Esophagus muscularis mucosa (tissue), 3 donors: Measurements from ENCODE around the gene RYR2.

Experiments used
- POLR2A ChIP-seq: fragments of 450-650 bp; IDR thresholded peaks from one replicate; pipeline ENCODE4 v1.6.1; 2017; ENCODE audit warnings: antibody characterized with exemption, moderate library complexity, mild to moderate bottlenecking, low read depth
- TF ChIP-seq, protein P1 (sequence below), 3 experiments: fragments of 200-600 bp in 2 of 3; fragments of 450-650 bp in 1 of 3; sonication (generic) in 2 of 3; IDR thresholded peaks; one replicate each; pipeline ENCODE4 v1.5.1; 2017 to 2019; ENCODE audit warnings: antibody characterized with exemption in 3 of 3, mild to moderate bottlenecking in 2 of 3, moderate library complexity in 1 of 3

DNA sequence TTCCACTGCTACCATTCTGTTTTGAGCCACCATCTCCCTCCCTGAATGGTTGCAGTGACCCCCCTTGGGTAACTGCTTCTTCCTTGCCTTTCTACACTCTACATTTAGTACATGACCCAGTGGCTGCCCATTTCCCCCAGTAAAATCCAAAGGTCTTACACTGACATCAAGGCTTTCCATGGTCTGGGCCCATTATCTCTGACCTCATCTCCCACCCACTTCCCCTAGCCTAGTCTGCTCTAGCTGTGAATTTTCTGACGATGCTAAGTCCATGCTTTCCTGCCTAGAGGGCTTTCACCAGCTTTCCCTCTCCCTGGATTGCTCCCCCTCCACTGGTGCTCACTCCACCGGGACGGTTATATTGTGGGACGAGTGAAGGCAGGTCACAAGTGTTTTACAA is 219.2 kb downstream of the RYR2 start:
- TF ChIP-seq, protein P1, sequence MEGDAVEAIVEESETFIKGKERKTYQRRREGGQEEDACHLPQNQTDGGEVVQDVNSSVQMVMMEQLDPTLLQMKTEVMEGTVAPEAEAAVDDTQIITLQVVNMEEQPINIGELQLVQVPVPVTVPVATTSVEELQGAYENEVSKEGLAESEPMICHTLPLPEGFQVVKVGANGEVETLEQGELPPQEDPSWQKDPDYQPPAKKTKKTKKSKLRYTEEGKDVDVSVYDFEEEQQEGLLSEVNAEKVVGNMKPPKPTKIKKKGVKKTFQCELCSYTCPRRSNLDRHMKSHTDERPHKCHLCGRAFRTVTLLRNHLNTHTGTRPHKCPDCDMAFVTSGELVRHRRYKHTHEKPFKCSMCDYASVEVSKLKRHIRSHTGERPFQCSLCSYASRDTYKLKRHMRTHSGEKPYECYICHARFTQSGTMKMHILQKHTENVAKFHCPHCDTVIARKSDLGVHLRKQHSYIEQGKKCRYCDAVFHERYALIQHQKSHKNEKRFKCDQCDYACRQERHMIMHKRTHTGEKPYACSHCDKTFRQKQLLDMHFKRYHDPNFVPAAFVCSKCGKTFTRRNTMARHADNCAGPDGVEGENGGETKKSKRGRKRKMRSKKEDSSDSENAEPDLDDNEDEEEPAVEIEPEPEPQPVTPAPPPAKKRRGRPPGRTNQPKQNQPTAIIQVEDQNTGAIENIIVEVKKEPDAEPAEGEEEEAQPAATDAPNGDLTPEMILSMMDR (IDR thresholded peaks at IDR 0.05): no peak
- no peak for TF ChIP-seq POLR2A
